Measurements from ENCODE around the gene FAP.

GRCh38 chr2:162261032-162261945, 18.0 kb upstream of the FAP start:
- TF ChIP-seq CTCF (IDR thresholded peaks at IDR 0.05; ENCODE audit: poor library complexity) (no peak), EZH2 (IDR thresholded peaks at IDR 0.05; ENCODE audit: borderline replicate concordance) (no peak)

Data from hepatocyte (in vitro differentiated cells).